ENCODE results near the gene SKAP1. TPM values are rescaled to one million over a fixed set of nuclear protein-coding genes. Genes with fewer than 3 reads are reported as not detected.
"Not testable (repeated sequence)": the region's sequence is repeated elsewhere in the genome, so short reads cannot be mapped to it uniquely, and the experiment has no call there.

The SKAP1 gene
- polyA plus RNA-seq, 3 donors from 2014 or later = 325 to 458 (median 329) TPM

- not testable (repeated sequence) for DNase-seq, H3K9me3 Mint-ChIP-seq
Measured at GRCh38 chr17:48368967-48369366, 61.0 kb downstream of the SKAP1 start.

DNA sequence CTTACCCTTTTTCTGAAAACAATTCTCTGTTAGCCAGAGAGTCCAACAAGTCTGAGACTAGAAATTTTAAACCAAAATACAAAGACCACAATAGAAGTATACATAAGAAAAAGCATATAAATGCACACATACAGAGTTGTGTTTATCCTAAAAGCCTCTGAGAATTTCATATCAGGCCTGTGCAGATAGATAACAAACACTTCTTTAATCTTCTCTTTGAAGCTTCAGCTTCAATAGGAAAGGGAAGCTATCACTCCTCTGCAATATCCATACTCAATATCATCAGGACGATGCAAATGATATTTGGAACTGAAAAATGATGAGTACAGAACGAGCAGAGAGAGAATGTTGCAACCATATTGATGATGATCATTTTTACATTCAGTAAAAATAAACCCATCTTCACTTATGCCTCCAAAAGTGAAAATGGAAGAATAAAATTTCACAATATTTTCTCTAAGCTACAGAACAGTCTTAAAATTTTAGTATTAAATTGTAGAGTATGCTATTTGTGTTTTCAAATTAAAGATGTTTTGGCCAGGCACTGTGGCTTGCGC is 61.6 kb downstream of the SKAP1 start:
- Mint-ChIP-seq H3K27ac (peak overlapping the region; percentile 27 to 78 (median 56)), H3K36me3 (peaks cover 0 to 21% (median 13%) of the 10 kb centered on the region in 3 donors), H3K9me3 (no peaks in the 10 kb centered on the region), H3K4me1 (peaks cover 65% of the 10 kb centered on the region in 2 donors), H3K4me3 (peak overlapping the region in 1 of 5 donors; percentile 3), H3K27me3 (ENCODE audit: low read depth in 3 of 3) (peaks cover 0 to 2% (median 0%) of the 10 kb centered on the region in 3 donors)
- DNase-seq = no peak

More at GRCh38 chr17:48368967-48369366, 61.0 kb downstream of the SKAP1 start:
- Mint-ChIP-seq H3K36me3 (peaks cover 0 to 21% (median 13%) of the 10 kb centered on the region in 3 donors), H3K27ac (peak overlapping the region in 1 of 6 donors; percentile 62), H3K4me1 (peaks cover 59 to 68% of the 10 kb centered on the region in 2 donors)
- not testable (repeated sequence) for H3K4me3 Mint-ChIP-seq; H3K27me3 Mint-ChIP-seq (ENCODE audit: low read depth in 3 of 3)

- H3K4me3 Mint-ChIP-seq = no peak overlapping the region
- DNase-seq = no peak
- no peaks in the 10 kb centered on the region for H3K9me3 Mint-ChIP-seq
- peaks cover 0 to 2% (median 0%) of the 10 kb centered on the region in 3 donors for H3K27me3 Mint-ChIP-seq (ENCODE audit: low read depth in 3 of 3)
- H3K4me1 Mint-ChIP-seq = peaks cover 33 to 61% of the 10 kb centered on the region in 2 donors
- H3K27ac Mint-ChIP-seq = peak overlapping the region in 5 of 6 donors; percentile 5 to 79 (median 36)
- H3K36me3 Mint-ChIP-seq = peaks cover 0 to 14% (median 11%) of the 10 kb centered on the region in 3 donors
Measured at GRCh38 chr17:48363161-48363560, 66.9 kb downstream of the SKAP1 start.

DNA sequence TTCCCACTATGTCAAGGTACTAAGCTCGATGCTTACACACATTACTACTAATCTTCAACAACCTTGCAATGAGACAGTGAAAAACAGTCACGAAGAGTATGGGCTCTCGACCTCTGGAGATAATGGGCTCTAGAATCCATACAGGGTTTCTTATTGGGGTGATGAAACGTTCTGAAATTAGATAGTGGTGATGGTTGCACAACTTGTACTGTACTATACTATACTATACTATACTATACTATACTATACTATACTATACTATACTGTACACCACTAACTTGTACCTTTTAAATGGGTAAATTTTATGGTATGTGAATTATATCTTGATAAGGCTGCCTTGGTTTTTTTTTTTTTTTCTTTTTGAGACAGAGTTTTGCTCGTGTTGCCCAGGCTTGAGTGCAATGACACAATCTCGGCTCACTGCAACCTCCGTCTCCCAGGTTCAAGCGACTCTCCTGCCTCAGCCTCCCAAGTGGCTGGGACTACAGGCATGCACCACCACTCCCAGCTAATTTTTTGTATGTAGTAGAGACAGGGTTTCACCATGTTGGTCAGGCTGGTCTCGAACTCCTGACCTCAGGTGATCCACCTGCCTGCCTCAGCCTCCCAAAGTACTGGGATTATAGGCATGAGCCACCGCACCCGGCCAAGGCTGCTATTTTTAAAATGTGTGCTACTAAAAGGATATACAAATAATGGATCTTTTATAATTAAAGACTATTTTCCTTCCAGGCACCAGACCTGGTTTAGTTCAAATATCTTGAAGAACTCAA is 69.0 kb downstream of the SKAP1 start:
- Mint-ChIP-seq H3K27ac (peak overlapping the region in 3 of 6 donors; percentile 0 to 45 (median 22)), H3K4me1 (peaks cover 17 to 44% of the 10 kb centered on the region in 2 donors)
- not testable (repeated sequence) for DNase-seq

GRCh38 chr17:48357779-48358602 is 72.0 kb downstream of the SKAP1 start:
- DNase-seq = no peak
- no peak overlapping the region for H3K27ac Mint-ChIP-seq
- no peaks in the 10 kb centered on the region for H3K36me3 Mint-ChIP-seq

More for the DNA sequence above, 69.0 kb downstream of the SKAP1 start:
- H3K4me3 Mint-ChIP-seq; H3K9me3 Mint-ChIP-seq; H3K27me3 Mint-ChIP-seq (ENCODE audit: low read depth in 3 of 3); H3K36me3 Mint-ChIP-seq: not testable (repeated sequence)

GRCh38 chr17:48356866-48357265 is 73.1 kb downstream of the SKAP1 start:
- H3K9me3 Mint-ChIP-seq = no peaks in the 10 kb centered on the region
- no peak for DNase-seq
- peak overlapping the region in 1 of 6 donors; percentile 36 for H3K27ac Mint-ChIP-seq
- H3K4me1 Mint-ChIP-seq = peaks cover 8 to 17% of the 10 kb centered on the region in 2 donors
- H3K27me3 Mint-ChIP-seq (ENCODE audit: low read depth in 3 of 3) = no peaks in the 10 kb centered on the region
- H3K36me3 Mint-ChIP-seq = no peaks in the 10 kb centered on the region
- H3K4me3 Mint-ChIP-seq = no peak overlapping the region

More at GRCh38 chr17:48357779-48358602, 72.0 kb downstream of the SKAP1 start:
- H3K4me1 Mint-ChIP-seq = peaks cover 4 to 20% of the 10 kb centered on the region in 2 donors
- no peaks in the 10 kb centered on the region for H3K27me3 Mint-ChIP-seq (ENCODE audit: low read depth in 3 of 3)
- no peaks in the 10 kb centered on the region for H3K9me3 Mint-ChIP-seq
- no peak overlapping the region for H3K4me3 Mint-ChIP-seq

GRCh38 chr17:48352630-48353029 is 77.4 kb downstream of the SKAP1 start:
- peaks cover 14 to 16% of the 10 kb centered on the region in 2 donors for H3K4me1 Mint-ChIP-seq
- H3K9me3 Mint-ChIP-seq = peaks cover 0 to 3% (median 0%) of the 10 kb centered on the region in 6 donors
- no peak overlapping the region for H3K27ac Mint-ChIP-seq
- DNase-seq = no peak
- H3K27me3 Mint-ChIP-seq (ENCODE audit: low read depth in 3 of 3) = no peaks in the 10 kb centered on the region
- H3K4me3 Mint-ChIP-seq = no peak overlapping the region
- peaks cover 0 to 5% (median 4%) of the 10 kb centered on the region in 3 donors for H3K36me3 Mint-ChIP-seq

DNA sequence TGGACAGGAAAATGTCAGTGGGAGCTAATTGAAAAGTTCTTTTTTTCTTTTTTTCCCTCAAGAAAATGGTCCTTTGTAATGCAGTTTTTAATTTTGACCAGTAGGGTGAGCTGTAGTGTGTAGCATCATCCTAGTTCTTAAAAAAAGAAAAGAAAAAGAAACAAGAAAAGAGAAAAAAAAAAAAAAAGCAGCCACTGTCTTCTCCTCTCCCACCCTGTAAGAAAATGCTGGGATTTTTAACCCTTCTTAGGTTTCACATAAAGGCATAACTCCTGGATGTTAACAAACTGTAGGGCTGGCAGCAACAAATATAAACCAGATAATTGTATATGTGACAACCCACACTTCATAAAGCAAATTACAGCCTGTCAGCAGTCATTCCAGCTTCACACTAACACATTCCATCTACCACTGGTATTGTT is 78.1 kb downstream of the SKAP1 start:
- Mint-ChIP-seq H3K9me3 (peaks cover 0 to 3% (median 0%) of the 10 kb centered on the region in 6 donors), H3K27ac (peak overlapping the region in 4 of 6 donors; percentile 18 to 43 (median 20)), H3K36me3 (peaks cover 0 to 5% (median 4%) of the 10 kb centered on the region in 3 donors), H3K4me1 (peaks cover 14 to 19% of the 10 kb centered on the region in 2 donors), H3K4me3 (no peak overlapping the region), H3K27me3 (ENCODE audit: low read depth in 3 of 3) (no peaks in the 10 kb centered on the region)
- DNase-seq = peak; percentile 31 to 46 (median 46)

DNA sequence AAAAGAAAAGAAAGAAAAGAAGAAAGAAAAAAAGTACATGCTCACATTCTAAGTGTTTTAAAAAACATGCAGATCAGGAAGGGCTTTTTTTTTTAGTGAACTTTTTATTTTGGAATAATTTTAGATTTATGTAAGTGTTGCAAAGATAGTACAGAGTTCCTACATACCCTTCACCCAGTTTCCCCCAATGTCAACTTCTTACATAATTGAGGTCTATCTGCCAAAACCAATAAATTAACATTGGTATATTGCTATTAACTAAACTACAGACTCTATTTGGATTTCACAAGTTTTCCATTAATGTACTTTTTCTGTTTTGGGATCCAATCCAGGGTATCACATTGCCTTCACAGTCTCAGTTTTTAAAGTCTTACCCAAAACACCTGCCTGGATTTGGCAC is 81.7 kb downstream of the SKAP1 start:
- peaks cover 0 to 3% (median 0%) of the 10 kb centered on the region in 6 donors for H3K9me3 Mint-ChIP-seq
- peak overlapping the region in 2 of 6 donors; percentile 57 to 77 for H3K27ac Mint-ChIP-seq
- no peak overlapping the region for H3K4me3 Mint-ChIP-seq
- DNase-seq = no peak
- peaks cover 26 to 41% of the 10 kb centered on the region in 2 donors for H3K4me1 Mint-ChIP-seq
- peaks cover 12 to 20% (median 19%) of the 10 kb centered on the region in 3 donors for H3K36me3 Mint-ChIP-seq
- H3K27me3 Mint-ChIP-seq (ENCODE audit: low read depth in 3 of 3) = peaks cover 0 to 1% (median 0%) of the 10 kb centered on the region in 3 donors

DNA sequence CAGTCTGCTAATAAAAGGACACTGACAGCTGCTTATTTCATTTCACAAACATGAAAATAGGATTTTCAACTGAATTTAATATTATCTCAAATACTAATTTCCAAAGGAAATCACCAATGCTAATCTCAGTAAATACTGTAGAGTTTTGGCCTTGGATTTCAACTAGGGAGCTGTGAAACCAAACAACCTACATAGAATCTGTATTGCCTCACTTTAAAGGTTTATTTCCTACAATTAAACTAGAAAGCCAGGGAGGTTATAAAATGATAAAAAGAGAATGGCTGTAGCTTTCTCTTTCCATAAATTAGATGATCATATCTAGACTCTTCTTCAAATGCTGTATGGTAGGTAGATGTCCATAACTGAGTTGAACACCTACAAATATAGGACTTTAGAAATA is 82.8 kb downstream of the SKAP1 start:
- no peak overlapping the region for H3K27ac Mint-ChIP-seq
- no peak overlapping the region for H3K4me3 Mint-ChIP-seq

GRCh38 chr17:48344251-48344650 is 85.8 kb downstream of the SKAP1 start:
- no peak for DNase-seq
- Mint-ChIP-seq H3K4me1 (peaks cover 15 to 39% of the 10 kb centered on the region in 2 donors), H3K27ac (peak overlapping the region in 1 of 6 donors; percentile 25), H3K4me3 (no peak overlapping the region), H3K9me3 (peaks cover 0 to 3% (median 0%) of the 10 kb centered on the region in 6 donors), H3K36me3 (peaks cover 16 to 24% (median 20%) of the 10 kb centered on the region in 3 donors), H3K27me3 (ENCODE audit: low read depth in 3 of 3) (peaks cover 0 to 1% (median 0%) of the 10 kb centered on the region in 3 donors)

More for the DNA sequence above, 82.8 kb downstream of the SKAP1 start:
- Mint-ChIP-seq H3K4me1 (peaks cover 23 to 43% of the 10 kb centered on the region in 2 donors), H3K36me3 (peaks cover 16 to 23% (median 20%) of the 10 kb centered on the region in 3 donors), H3K27me3 (ENCODE audit: low read depth in 3 of 3) (peaks cover 0 to 1% (median 0%) of the 10 kb centered on the region in 3 donors), H3K9me3 (peaks cover 0 to 3% (median 0%) of the 10 kb centered on the region in 6 donors)
- DNase-seq = no peak

DNA sequence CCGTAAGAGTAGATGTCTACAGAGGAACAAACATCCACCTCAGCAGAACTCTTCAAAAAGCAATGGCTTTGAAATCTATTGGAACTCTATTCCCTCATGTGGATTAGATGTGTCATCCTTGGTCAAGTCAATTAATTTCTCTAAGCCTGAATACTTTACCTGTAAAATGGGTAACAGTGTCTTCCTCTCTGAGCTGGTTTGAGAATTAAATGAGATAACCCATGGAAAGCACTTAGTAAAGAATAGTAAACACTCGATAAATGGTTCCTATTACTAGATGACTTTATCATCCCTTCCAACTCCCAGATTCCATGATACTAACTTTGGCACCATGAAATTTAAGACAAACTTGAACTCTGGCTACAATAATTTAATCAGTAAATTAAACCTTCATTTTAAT is 89.1 kb downstream of the SKAP1 start:
- H3K4me1 Mint-ChIP-seq = peaks cover 15 to 43% of the 10 kb centered on the region in 2 donors

DNA sequence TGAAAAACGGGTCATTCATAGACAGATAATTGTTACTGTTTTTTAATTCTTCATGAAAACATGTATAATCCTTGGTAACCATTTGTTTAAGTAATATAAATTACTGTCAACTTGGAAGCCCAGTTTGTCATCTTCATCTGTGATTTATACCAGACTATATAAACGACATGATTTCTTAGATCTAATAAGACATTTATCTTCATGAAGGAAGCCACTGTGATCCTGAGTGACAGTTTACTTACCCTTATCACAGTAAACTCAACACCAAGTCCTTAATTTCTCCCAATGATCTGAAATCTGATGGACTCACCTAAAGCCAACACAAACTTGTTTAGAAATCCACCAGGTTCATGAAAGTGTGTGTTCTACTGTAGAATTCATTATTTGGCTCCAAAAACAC is 91.3 kb downstream of the SKAP1 start:
- H3K4me1 Mint-ChIP-seq = peaks cover 5 to 30% of the 10 kb centered on the region in 2 donors
- DNase-seq = no peak
- no peaks in the 10 kb centered on the region for H3K9me3 Mint-ChIP-seq
- peaks cover 0 to 4% (median 0%) of the 10 kb centered on the region in 3 donors for H3K27me3 Mint-ChIP-seq (ENCODE audit: low read depth in 3 of 3)
- no peak overlapping the region for H3K4me3 Mint-ChIP-seq
- H3K27ac Mint-ChIP-seq = no peak overlapping the region
- peaks cover under 1 to 5% (median 4%) of the 10 kb centered on the region in 3 donors for H3K36me3 Mint-ChIP-seq

More for the DNA sequence above, 89.1 kb downstream of the SKAP1 start:
- no peak for DNase-seq
- no peak overlapping the region for H3K4me3 Mint-ChIP-seq
- peaks cover 14 to 20% (median 15%) of the 10 kb centered on the region in 3 donors for H3K36me3 Mint-ChIP-seq
- H3K27ac Mint-ChIP-seq = peak overlapping the region in 1 of 6 donors; percentile 12
- peaks cover 0 to 4% (median 0%) of the 10 kb centered on the region in 3 donors for H3K27me3 Mint-ChIP-seq (ENCODE audit: low read depth in 3 of 3)
- no peaks in the 10 kb centered on the region for H3K9me3 Mint-ChIP-seq
